Measurements from ENCODE around the gene IGF1R. TPM values are rescaled to one million over a fixed set of nuclear protein-coding genes. Genes with fewer than 3 reads are reported as not detected.
A peak's percentile ranks its signal among the peaks of the same experiment; 100 is the strongest.

The IGF1R gene
- total RNA-seq, 1 experiment from 2014 or later, result 71.3 TPM

DNA sequence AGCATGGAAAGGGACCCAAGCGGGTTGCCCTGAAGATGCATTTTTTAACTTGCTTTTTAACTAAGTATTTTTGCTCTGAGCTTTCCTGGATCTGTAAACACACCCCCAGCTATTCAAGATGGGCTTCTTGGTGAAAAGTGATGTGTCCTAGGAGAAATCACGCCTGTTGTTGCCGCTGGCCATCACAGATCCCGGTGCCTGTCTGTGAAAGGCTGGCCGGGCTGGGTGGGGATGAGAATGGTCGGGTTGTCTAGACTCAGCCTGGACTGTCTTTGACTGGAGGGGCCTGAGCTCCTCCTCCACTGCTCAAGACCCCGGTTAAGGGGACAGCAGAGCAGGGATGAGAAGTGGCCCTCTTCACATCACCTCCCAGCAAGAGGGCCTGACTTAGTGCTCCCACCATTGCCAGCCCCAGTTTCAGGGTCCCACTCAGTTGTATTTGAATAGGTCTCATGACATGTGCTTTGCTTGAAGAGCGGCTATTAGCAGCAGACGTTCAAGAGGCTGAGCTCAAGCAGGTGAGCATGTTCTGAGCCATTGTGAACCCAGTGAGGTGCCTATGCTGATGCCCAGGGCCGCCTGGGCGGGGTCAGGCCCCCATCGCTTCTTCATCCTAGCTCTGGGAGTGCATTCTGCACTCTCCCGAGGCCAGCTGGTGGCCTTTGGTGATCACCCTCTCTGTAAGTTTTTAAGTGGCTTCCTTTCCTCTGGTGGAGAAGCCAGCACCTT lies 79.9 kb downstream of the IGF1R start:
- H3K4me2 ChIP-seq, result peak overlapping the region; percentile 71
- peak overlapping the region; percentile 91 for H3K27ac ChIP-seq
- H3K79me2 ChIP-seq (ENCODE audit: low read depth), result peaks cover 88% of the 10 kb centered on the region
- no peaks in the 10 kb centered on the region for H3K9me3 ChIP-seq (ENCODE audit: insufficient read depth, low read depth)
- H3K4me3 ChIP-seq, result no peak overlapping the region
- no peaks in the 10 kb centered on the region for H3K9me2 ChIP-seq (ENCODE audit: insufficient read depth)
- no peak overlapping the region for H2AFZ ChIP-seq
- no peaks in the 10 kb centered on the region for H3K36me3 ChIP-seq (ENCODE audit: low read depth)
- peaks cover 25% of the 10 kb centered on the region for H3F3A ChIP-seq (ENCODE audit: insufficient read depth, low read depth)
- CTCF ChIA-PET, result interaction anchor here (0.7 to 1.2 kb wide), 3 partner anchors 25 to 123 kb away, joined by 3 to 5 read pairs (median 4); no protein-coding TSS in a partner anchor
- H3K27me3 ChIP-seq (ENCODE audit: insufficient read depth, low read depth), result no peaks in the 10 kb centered on the region
- no peaks in the 10 kb centered on the region for H4K20me1 ChIP-seq (ENCODE audit: insufficient read depth)
- POLR2A ChIA-PET (ENCODE audit: unreplicated experiment), result interaction anchor here (0.6 to 0.7 kb wide), 3 partner anchors 19 to 1993 kb away, joined by 3 to 13 read pairs (median 12); no protein-coding TSS in a partner anchor
- intact Hi-C loops (cut with micrococcal nuclease; ENCODE audit: unreplicated experiment), result loop anchor here (5.0 kb wide), 1 partner anchor 49 kb away; no protein-coding TSS in a partner anchor
- no peak for TF ChIP-seq EZH2 (IDR thresholded peaks at IDR 0.05; ENCODE audit: low read depth)
- TF ChIP-seq, protein P1, sequence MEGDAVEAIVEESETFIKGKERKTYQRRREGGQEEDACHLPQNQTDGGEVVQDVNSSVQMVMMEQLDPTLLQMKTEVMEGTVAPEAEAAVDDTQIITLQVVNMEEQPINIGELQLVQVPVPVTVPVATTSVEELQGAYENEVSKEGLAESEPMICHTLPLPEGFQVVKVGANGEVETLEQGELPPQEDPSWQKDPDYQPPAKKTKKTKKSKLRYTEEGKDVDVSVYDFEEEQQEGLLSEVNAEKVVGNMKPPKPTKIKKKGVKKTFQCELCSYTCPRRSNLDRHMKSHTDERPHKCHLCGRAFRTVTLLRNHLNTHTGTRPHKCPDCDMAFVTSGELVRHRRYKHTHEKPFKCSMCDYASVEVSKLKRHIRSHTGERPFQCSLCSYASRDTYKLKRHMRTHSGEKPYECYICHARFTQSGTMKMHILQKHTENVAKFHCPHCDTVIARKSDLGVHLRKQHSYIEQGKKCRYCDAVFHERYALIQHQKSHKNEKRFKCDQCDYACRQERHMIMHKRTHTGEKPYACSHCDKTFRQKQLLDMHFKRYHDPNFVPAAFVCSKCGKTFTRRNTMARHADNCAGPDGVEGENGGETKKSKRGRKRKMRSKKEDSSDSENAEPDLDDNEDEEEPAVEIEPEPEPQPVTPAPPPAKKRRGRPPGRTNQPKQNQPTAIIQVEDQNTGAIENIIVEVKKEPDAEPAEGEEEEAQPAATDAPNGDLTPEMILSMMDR (conservative IDR thresholded peaks at IDR 0.05), result no peak
- H3K4me1 ChIP-seq (replicated peaks; ENCODE audit: insufficient read depth), result peaks cover 45% of the 10 kb centered on the region
- no peak for DNase-seq
- TSS peak; percentile 37 for BruUV-seq (replicated peaks)

- Histone ChIP-seq H3F3A (ENCODE audit: insufficient read depth, low read depth) (peaks cover 25% of the 10 kb centered on the region), H3K27me3 (ENCODE audit: insufficient read depth, low read depth) (no peaks in the 10 kb centered on the region), H4K20me1 (ENCODE audit: insufficient read depth) (no peaks in the 10 kb centered on the region), H3K4me1 (replicated peaks; ENCODE audit: insufficient read depth) (peaks cover 45% of the 10 kb centered on the region), H3K9me2 (ENCODE audit: insufficient read depth) (no peaks in the 10 kb centered on the region), H3K27ac (peak overlapping the region; percentile 91), H2AFZ (no peak overlapping the region), H3K4me3 (no peak overlapping the region), H3K9me3 (ENCODE audit: insufficient read depth, low read depth) (no peaks in the 10 kb centered on the region), H3K4me2 (peak overlapping the region; percentile 71), H3K79me2 (ENCODE audit: low read depth) (peaks cover 88% of the 10 kb centered on the region), H3K36me3 (ENCODE audit: low read depth) (no peaks in the 10 kb centered on the region)
- intact Hi-C loops (cut with micrococcal nuclease; ENCODE audit: unreplicated experiment), result loop anchor here (5.0 kb wide), 1 partner anchor 49 kb away; no protein-coding TSS in a partner anchor
- no peak for TF ChIP-seq EZH2 (IDR thresholded peaks at IDR 0.05; ENCODE audit: low read depth)
- TF ChIP-seq, protein P1 (conservative IDR thresholded peaks at IDR 0.05), result no peak
- no TSS peak for BruUV-seq (replicated peaks)
- ChIA-PET POLR2A (ENCODE audit: unreplicated experiment) (no interaction called here), CTCF (interaction anchor here (0.7 to 1.0 kb wide), 2 partner anchors 25 to 66 kb away, joined by 3 to 4 read pairs; no protein-coding TSS in a partner anchor)
- no peak for DNase-seq
Measured at GRCh38 chr15:98728811-98729160, 80.4 kb downstream of the IGF1R start.

- H3K9me2 ChIP-seq (ENCODE audit: insufficient read depth), result no peaks in the 10 kb centered on the region
- H3K9me3 ChIP-seq (ENCODE audit: insufficient read depth, low read depth), result no peaks in the 10 kb centered on the region
- peak overlapping the region; percentile 91 for H3K27ac ChIP-seq
- peaks cover 88% of the 10 kb centered on the region for H3K79me2 ChIP-seq (ENCODE audit: low read depth)
- BruUV-seq (replicated peaks), result no TSS peak
- ChIA-PET CTCF (no interaction called here), POLR2A (ENCODE audit: unreplicated experiment) (no interaction called here)
- H3K4me2 ChIP-seq, result no peak overlapping the region
- peaks cover 45% of the 10 kb centered on the region for H3K4me1 ChIP-seq (replicated peaks; ENCODE audit: insufficient read depth)
- no peaks in the 10 kb centered on the region for H3K36me3 ChIP-seq (ENCODE audit: low read depth)
- intact Hi-C loops (cut with micrococcal nuclease; ENCODE audit: unreplicated experiment), result loop anchor here (5.0 kb wide), 1 partner anchor 48 kb away; no protein-coding TSS in a partner anchor
- no peaks in the 10 kb centered on the region for H4K20me1 ChIP-seq (ENCODE audit: insufficient read depth)
- H2AFZ ChIP-seq, result no peak overlapping the region
- no peak for DNase-seq
- no peak for TF ChIP-seq EZH2 (IDR thresholded peaks at IDR 0.05; ENCODE audit: low read depth)
- TF ChIP-seq, protein P1 (conservative IDR thresholded peaks at IDR 0.05), result no peak
- H3K4me3 ChIP-seq, result no peak overlapping the region
- peaks cover 25% of the 10 kb centered on the region for H3F3A ChIP-seq (ENCODE audit: insufficient read depth, low read depth)
- H3K27me3 ChIP-seq (ENCODE audit: insufficient read depth, low read depth), result no peaks in the 10 kb centered on the region
Measured at GRCh38 chr15:98729446-98730042, 81.2 kb downstream of the IGF1R start.
